ENCODE data around the gene PZP.
A peak's percentile ranks its signal among the peaks of the same experiment; 100 is the strongest.
"Not testable (repeated sequence)": the region's sequence is repeated elsewhere in the genome, so short reads cannot be mapped to it uniquely, and the experiment has no call there.

Gene PZP

GRCh38 chr12:9208229-9208628 is at the start of gene PZP:
Gene PZP, minus strand, starts transcription at chr12:9208395. Its CDS starts 54 bp downstream, at chr12:9208341.
- DNase-seq = no peak

- no peak for DNase-seq
These were observed 48.7 kb upstream of the PZP start for GRCh38 chr12:9256758-9257405.

- DNase-seq = no peak
These were observed 48.1 kb upstream of the PZP start for GRCh38 chr12:9256341-9256740.

GRCh38 chr12:9255837-9256236 is 47.6 kb upstream of the PZP start:
- DNase-seq = no peak

GRCh38 chr12:9253464-9253863 is 45.3 kb upstream of the PZP start:
- no peak for DNase-seq

GRCh38 chr12:9252791-9253190 is 44.6 kb upstream of the PZP start:
- not testable (repeated sequence) for DNase-seq

GRCh38 chr12:9252256-9252655 is 44.1 kb upstream of the PZP start:
- no peak for DNase-seq

GRCh38 chr12:9248435-9248834 is 40.2 kb upstream of the PZP start:
- no peak for DNase-seq

- DNase-seq = peak; percentile 80
These were observed 36.7 kb upstream of the PZP start for GRCh38 chr12:9244894-9245293.

- DNase-seq = no peak
These were observed 35.9 kb upstream of the PZP start for GRCh38 chr12:9243999-9244649.

- no peak for DNase-seq
These were observed 33.1 kb upstream of the PZP start for GRCh38 chr12:9241301-9241700.

- no peak for DNase-seq
These were observed 32.6 kb upstream of the PZP start for GRCh38 chr12:9240776-9241175.

- DNase-seq = peak; percentile 61 to 66
These were observed 31.9 kb upstream of the PZP start for GRCh38 chr12:9240004-9240635.

GRCh38 chr12:9237286-9237685 is 29.1 kb upstream of the PZP start:
- DNase-seq = no peak

GRCh38 chr12:9235519-9235918 is 27.3 kb upstream of the PZP start:
- DNase-seq = no peak

GRCh38 chr12:9227950-9228349 is 19.8 kb upstream of the PZP start:
- no peak for DNase-seq

GRCh38 chr12:9223830-9224229 is 15.6 kb upstream of the PZP start:
- no peak for DNase-seq

- DNase-seq = no peak
These were observed 13.3 kb upstream of the PZP start for GRCh38 chr12:9221483-9221882.

- DNase-seq = not testable (repeated sequence)
These were observed 12.8 kb upstream of the PZP start for GRCh38 chr12:9221011-9221410.

GRCh38 chr12:9214534-9214933 is 6.3 kb upstream of the PZP start:
- no peak for DNase-seq

GRCh38 chr12:9211687-9212086 is 3.5 kb upstream of the PZP start:
- no peak for DNase-seq

- DNase-seq = no peak
These were observed 3.8 kb downstream of the PZP start for GRCh38 chr12:9204380-9204779.

- DNase-seq = no peak
These were observed 10.2 kb downstream of the PZP start for GRCh38 chr12:9198012-9198411.

- DNase-seq = no peak
These were observed 23.9 kb downstream of the PZP start for GRCh38 chr12:9184276-9184675.

Measured in activated T-cell treated with anti-CD3 and anti-CD28 coated beads, Interleukin-2, amount 50 U/mL, for 48 hours (primary cell).